Stimulated activated naive CD8-positive, alpha-beta T cell treated with anti-CD3 and anti-CD28 coated beads, Interleukin-15, Interleukin-2, amounts not matched to agents 100 U/mL and 50 U/mL, for 24 hours (primary cell): ENCODE measurements around the gene HSFX2.
A peak's percentile ranks its signal among the peaks of the same experiment; 100 is the strongest.
"Not testable (repeated sequence)": the region's sequence is repeated elsewhere in the genome, so short reads cannot be mapped to it uniquely, and the experiment has no call there.

Source experiments
- ATAC-seq: fragments of 150-1000 bp; cut with Tn5 transposase; one replicate; pipeline ENCODE4 v1.10.0; 2021
- DNase-seq: peaks from one replicate; pipeline ENCODE4 v3.0.0; 2021

HSFX2 gene

GRCh38 chrX:149590993-149591392 is 4.1 kb downstream of the HSFX2 start:
- not testable (repeated sequence) for ATAC-seq, DNase-seq

GRCh38 chrX:149587359-149587758 is 7.8 kb downstream of the HSFX2 start, which contains the start of gene MAGEA9B:
Gene MAGEA9B, minus strand, starts transcription at chrX:149587459. Its CDS starts 4,280 bp downstream, at chrX:149583179.
- not testable (repeated sequence) for ATAC-seq, DNase-seq

- not testable (repeated sequence) for DNase-seq, ATAC-seq
Measured at GRCh38 chrX:149585631-149586030, 9.5 kb downstream of the HSFX2 start.

GRCh38 chrX:149573456-149573855 is 21.7 kb downstream of the HSFX2 start:
- ATAC-seq = peak; percentile 99
- not testable (repeated sequence) for DNase-seq

- no peak for ATAC-seq
Measured at GRCh38 chrX:149572743-149573142, 22.4 kb downstream of the HSFX2 start.

GRCh38 chrX:149571770-149572169 is 23.3 kb downstream of the HSFX2 start:
- no peak for ATAC-seq

More at GRCh38 chrX:149572743-149573142, 22.4 kb downstream of the HSFX2 start:
- no peak for DNase-seq

GRCh38 chrX:149570668-149571067 is 24.4 kb downstream of the HSFX2 start:
- ATAC-seq (no peak), DNase-seq (no peak)

More at GRCh38 chrX:149571770-149572169, 23.3 kb downstream of the HSFX2 start:
- DNase-seq = no peak

- ATAC-seq (no peak), DNase-seq (no peak)
Measured at GRCh38 chrX:149569770-149570169, 25.3 kb downstream of the HSFX2 start.

- ATAC-seq (no peak), DNase-seq (no peak)
Measured at GRCh38 chrX:149568701-149569296, 26.3 kb downstream of the HSFX2 start.

- DNase-seq (no peak), ATAC-seq (no peak)
Measured at GRCh38 chrX:149567621-149568417, 27.3 kb downstream of the HSFX2 start.

GRCh38 chrX:149563359-149563758 is 31.8 kb downstream of the HSFX2 start:
- ATAC-seq = no peak
- DNase-seq = no peak

GRCh38 chrX:149555251-149555650 is 39.9 kb downstream of the HSFX2 start:
- ATAC-seq, DNase-seq: not testable (repeated sequence)

GRCh38 chrX:149551939-149552248 is 43.2 kb downstream of the HSFX2 start:
- DNase-seq = not testable (repeated sequence)
- ATAC-seq = peak; percentile 55

GRCh38 chrX:149551245-149551938 is 43.7 kb downstream of the HSFX2 start:
- DNase-seq = not testable (repeated sequence)

GRCh38 chrX:149550454-149550853 is 44.7 kb downstream of the HSFX2 start:
- DNase-seq = not testable (repeated sequence)
- ATAC-seq = peak; percentile 12

More at GRCh38 chrX:149551245-149551938, 43.7 kb downstream of the HSFX2 start:
- peak; percentile 70 for ATAC-seq

- not testable (repeated sequence) for ATAC-seq, DNase-seq
Measured at GRCh38 chrX:149549701-149550100, 45.4 kb downstream of the HSFX2 start, which contains the start of gene HSFX3. Gene HSFX3, minus strand, starts transcription at chrX:149549924. Its CDS starts 72 bp downstream, at chrX:149549852.

- not testable (repeated sequence) for DNase-seq, ATAC-seq
Measured at GRCh38 chrX:149547782-149548181, 47.3 kb downstream of the HSFX2 start.

- not testable (repeated sequence) for ATAC-seq, DNase-seq
Measured at GRCh38 chrX:149546962-149547361, 48.2 kb downstream of the HSFX2 start.

GRCh38 chrX:149545545-149546543 is 49.3 kb downstream of the HSFX2 start:
- DNase-seq, ATAC-seq: not testable (repeated sequence)
